SK-N-MC (cell line): ENCODE measurements around the gene LINC00305.

Experiments
- DNase-seq: peaks from one replicate; pipeline ENCODE4 v3.0.0-alpha.2; 2011; ENCODE audit warnings: low read depth, low spot score
- H3K27ac ChIP-seq: fragments of 200-600 bp; sonication (generic); 2 replicates; pipeline ENCODE4 v1.5.1; 2016; ENCODE audit warnings: mixed run types
- H3K36me3 ChIP-seq: fragments of 200-600 bp; sonication (generic); 2 replicates; pipeline ENCODE4 v1.6.1; 2017; ENCODE audit warnings: antibody characterized with exemption, low read length, mixed read lengths; ENCODE audit not compliant: insufficient read depth
- H3K4me3 ChIP-seq: fragments of 200-600 bp; sonication (generic); 2 replicates; pipeline ENCODE4 v1.5.1; 2016
- H3K9ac ChIP-seq: fragments of 200-600 bp; sonication (generic); 2 replicates; pipeline ENCODE4 v1.8.0; 2017; ENCODE audit warnings: mixed run types, mixed read lengths; ENCODE audit not compliant: insufficient read length
- H3K9me3 ChIP-seq: fragments of 200-600 bp; sonication (generic); 2 replicates; pipeline ENCODE4 v1.6.1; 2017; ENCODE audit warnings: low read depth, mild to moderate bottlenecking, antibody characterized with exemption, low read length, moderate library complexity, mixed read lengths
- EZH2 ChIP-seq: fragments of 200-600 bp; sonication (generic); IDR thresholded peaks from one replicate; pipeline ENCODE4 v1.6.1; 2017; ENCODE audit warnings: antibody characterized with exemption
- FOXP2 ChIP-seq: optimal IDR thresholded peaks from 2 replicates; pipeline ENCODE3; 2011; ENCODE audit warnings: mild to moderate bottlenecking, moderate library complexity; ENCODE audit not compliant: insufficient read depth; ENCODE audit errors: extremely low read length, control extremely low read depth
- POLR2AphosphoS5 ChIP-seq: IDR thresholded peaks from 2 replicates; pipeline ENCODE4 v1.6.1; 2012; ENCODE audit warnings: mild to moderate bottlenecking, low read depth, low read length, borderline replicate concordance

The LINC00305 gene

GRCh38 chr18:64100116-64100922 is 48.6 kb downstream of the LINC00305 start:
- no peaks in the 10 kb centered on the region for H3K36me3 ChIP-seq
- TF ChIP-seq EZH2 (no peak), POLR2AphosphoS5 (no peak), FOXP2 (no peak)
- no peak overlapping the region for H3K4me3 ChIP-seq
- no peak for DNase-seq
- H3K27ac ChIP-seq: no peak overlapping the region
- H3K9me3 ChIP-seq: no peaks in the 10 kb centered on the region
- no peak overlapping the region for H3K9ac ChIP-seq

DNA sequence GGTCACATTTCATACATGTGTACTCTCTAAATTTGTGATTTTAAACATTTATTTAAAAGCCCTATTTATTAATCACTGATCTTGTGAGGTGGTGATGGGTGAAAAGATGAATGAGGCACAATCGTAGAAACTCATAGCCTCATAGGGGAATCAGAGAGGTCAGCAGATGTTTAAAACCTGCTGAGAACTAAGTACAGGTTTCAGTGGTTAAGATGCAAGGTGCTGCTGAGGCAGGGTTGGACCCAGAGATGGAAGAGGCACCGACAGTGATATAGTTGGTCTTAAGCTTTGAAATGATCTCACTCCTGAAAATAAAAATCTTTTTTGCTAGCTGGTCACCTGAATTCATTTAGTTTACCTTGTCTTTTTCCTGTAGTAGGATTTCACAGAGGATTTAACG is 49.6 kb downstream of the LINC00305 start:
- H3K27ac ChIP-seq: no peak overlapping the region
- no peak for TF ChIP-seq FOXP2
- no peak for TF ChIP-seq EZH2
- no peak for TF ChIP-seq POLR2AphosphoS5
- no peak for DNase-seq
- no peaks in the 10 kb centered on the region for H3K36me3 ChIP-seq
- no peak overlapping the region for H3K9ac ChIP-seq
- no peak overlapping the region for H3K4me3 ChIP-seq
- H3K9me3 ChIP-seq: no peaks in the 10 kb centered on the region

DNA sequence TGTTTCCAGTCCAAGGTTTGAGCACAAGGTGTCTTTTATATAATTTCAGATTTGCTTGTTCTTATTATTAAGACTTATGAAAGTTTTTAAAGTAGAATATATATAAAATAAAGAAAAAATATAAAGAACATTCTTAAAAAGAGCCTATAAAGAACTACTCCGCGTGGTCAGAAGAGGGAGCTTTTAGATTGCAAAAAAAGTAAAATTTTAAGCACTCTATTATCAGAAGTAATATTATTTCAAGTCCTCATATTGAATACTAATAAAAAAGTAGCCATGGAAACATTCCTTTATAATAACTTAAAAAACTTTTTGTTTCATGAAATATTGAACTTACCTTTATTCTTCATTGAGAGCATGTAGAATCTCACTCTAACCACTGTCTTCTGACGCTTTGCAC is 51.4 kb downstream of the LINC00305 start:
- no peak for DNase-seq
- Histone ChIP-seq H3K9me3 (no peaks in the 10 kb centered on the region), H3K9ac (no peak overlapping the region), H3K4me3 (no peak overlapping the region), H3K27ac (no peak overlapping the region), H3K36me3 (no peaks in the 10 kb centered on the region)
- no peak for TF ChIP-seq EZH2
- no peak for TF ChIP-seq FOXP2
- no peak for TF ChIP-seq POLR2AphosphoS5

DNA sequence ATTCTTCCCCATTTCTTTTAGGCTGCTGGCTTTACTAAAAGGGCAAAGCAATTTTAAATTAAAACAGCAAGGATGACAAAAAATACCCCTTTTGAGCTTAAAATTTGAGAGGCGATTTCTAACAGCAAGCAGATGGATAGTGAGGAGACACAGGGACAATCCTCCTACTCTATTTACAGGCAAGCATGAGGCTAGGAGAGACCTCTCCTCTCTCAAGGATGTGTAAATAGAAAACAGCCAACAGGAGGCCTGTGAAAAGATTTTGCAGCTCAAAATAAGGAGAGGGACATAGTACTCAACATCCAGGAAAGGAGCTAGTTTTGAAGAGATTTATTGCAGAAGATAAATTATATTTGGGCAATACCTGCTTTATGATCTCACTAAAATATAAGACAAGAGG is 53.8 kb downstream of the LINC00305 start:
- Histone ChIP-seq H3K9me3 (no peaks in the 10 kb centered on the region), H3K36me3 (no peaks in the 10 kb centered on the region), H3K27ac (no peak overlapping the region), H3K9ac (no peak overlapping the region), H3K4me3 (no peak overlapping the region)
- no peak for DNase-seq
- TF ChIP-seq FOXP2 (no peak), EZH2 (no peak), POLR2AphosphoS5 (no peak)

- DNase-seq: no peak
- Histone ChIP-seq H3K9ac (no peak overlapping the region), H3K36me3 (no peaks in the 10 kb centered on the region), H3K27ac (no peak overlapping the region), H3K4me3 (no peak overlapping the region), H3K9me3 (no peaks in the 10 kb centered on the region)
- TF ChIP-seq FOXP2: no peak
- no peak for TF ChIP-seq POLR2AphosphoS5
- TF ChIP-seq EZH2: no peak
Measured at GRCh38 chr18:64094210-64094609, 54.7 kb downstream of the LINC00305 start.

DNA sequence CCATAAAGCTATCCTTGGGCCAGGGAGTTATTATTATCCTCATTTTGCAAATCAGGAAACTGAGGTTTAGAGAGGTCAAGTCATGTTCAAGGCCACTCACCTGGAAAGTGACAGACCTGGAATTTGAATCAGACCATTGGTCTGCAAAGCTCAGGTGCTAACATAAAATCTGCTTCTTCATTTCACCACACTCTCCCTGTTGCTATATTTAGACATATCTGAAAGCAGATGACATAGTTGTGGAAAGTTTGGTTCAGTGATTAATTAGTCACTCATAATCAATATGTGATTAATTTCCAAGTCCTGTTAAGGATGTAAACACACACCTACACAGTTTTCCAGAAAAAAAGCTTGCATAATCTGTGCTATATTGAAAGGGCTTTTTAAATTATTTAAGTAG is 57.4 kb downstream of the LINC00305 start:
- H3K4me3 ChIP-seq: no peak overlapping the region
- TF ChIP-seq POLR2AphosphoS5 (no peak), FOXP2 (no peak), EZH2 (no peak)

DNA sequence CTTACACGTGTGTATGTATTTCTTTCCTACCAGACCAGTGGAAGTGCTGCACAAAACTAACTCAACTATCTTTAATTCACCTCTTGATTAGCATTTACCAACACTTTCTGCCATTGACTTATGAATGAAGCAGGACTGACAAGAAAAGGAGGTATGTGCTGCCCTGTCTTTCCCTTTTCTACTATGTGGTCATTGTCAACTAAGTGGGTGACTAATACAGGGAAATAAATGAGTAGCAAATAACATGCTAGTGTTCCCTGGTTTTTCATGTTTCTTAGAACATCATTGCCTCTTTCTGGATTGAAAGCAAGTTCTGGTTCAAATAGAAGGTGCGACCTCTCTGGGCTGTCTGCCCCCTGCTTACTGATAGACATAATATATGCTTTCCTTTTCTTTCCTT is 58.0 kb downstream of the LINC00305 start:
- no peak for DNase-seq
- Histone ChIP-seq H3K36me3 (no peaks in the 10 kb centered on the region), H3K9ac (no peak overlapping the region), H3K9me3 (no peaks in the 10 kb centered on the region), H3K27ac (no peak overlapping the region), H3K4me3 (no peak overlapping the region)
- TF ChIP-seq EZH2 (no peak), POLR2AphosphoS5 (no peak), FOXP2 (no peak)

More for the DNA sequence above, 57.4 kb downstream of the LINC00305 start:
- no peaks in the 10 kb centered on the region for H3K9me3 ChIP-seq
- no peaks in the 10 kb centered on the region for H3K36me3 ChIP-seq
- DNase-seq: no peak
- no peak overlapping the region for H3K9ac ChIP-seq
- no peak overlapping the region for H3K27ac ChIP-seq

- Histone ChIP-seq H3K9ac (no peak overlapping the region), H3K36me3 (no peaks in the 10 kb centered on the region), H3K4me3 (no peak overlapping the region), H3K27ac (no peak overlapping the region), H3K9me3 (no peaks in the 10 kb centered on the region)
- DNase-seq: no peak
- TF ChIP-seq POLR2AphosphoS5: no peak
- no peak for TF ChIP-seq EZH2
- TF ChIP-seq FOXP2: no peak
Measured at GRCh38 chr18:64083916-64084315, 65.0 kb downstream of the LINC00305 start.

- no peak overlapping the region for H3K27ac ChIP-seq
- no peak overlapping the region for H3K9ac ChIP-seq
- TF ChIP-seq EZH2 (no peak), FOXP2 (no peak), POLR2AphosphoS5 (no peak)
- no peaks in the 10 kb centered on the region for H3K9me3 ChIP-seq
- H3K36me3 ChIP-seq: no peaks in the 10 kb centered on the region
- H3K4me3 ChIP-seq: no peak overlapping the region
- no peak for DNase-seq
Measured at GRCh38 chr18:64082513-64082912, 66.4 kb downstream of the LINC00305 start.
